WTC11 (cell line): ENCODE results near the gene TNIK. TPM values are rescaled to one million over a fixed set of nuclear protein-coding genes. Genes with fewer than 3 reads are reported as not detected.

Experiments used
- ATAC-seq: fragments of 200-7000 bp; cut with Tn5 transposase; 2 replicates; pipeline ENCODE4 v1.10.0; 2021; ENCODE audit warnings: mild to moderate bottlenecking, moderate library complexity
- CTCF ChIA-PET: fragments of 300-600 bp; sonication (Branson Sonifier 250); formaldehyde crosslinking; loops from one replicate; lab custom pipeline; 2021; ENCODE audit warnings: antibody characterized with exemption; lab: Charles Lee
- POLR2A ChIA-PET: fragments of 350-600 bp; sonication (Branson Sonifier 250); formaldehyde crosslinking; loops from one replicate; lab custom pipeline; 2021; ENCODE audit warnings: antibody characterized with exemption; lab: Charles Lee
- DNase-seq: peaks from one replicate; pipeline ENCODE4 v3.0.0; 2021; ENCODE audit warnings: low spot score
- H3K27ac Mint-ChIP-seq: 2 replicates; pipeline ENCODE4 v1.8.0; 2021; ENCODE audit warnings: mixed read lengths
- H3K27me3 Mint-ChIP-seq: 2 replicates; pipeline ENCODE4 v1.8.0; 2021; ENCODE audit warnings: low read depth, mild to moderate bottlenecking, moderate library complexity, mixed read lengths
- H3K36me3 Mint-ChIP-seq: 2 replicates; pipeline ENCODE4 v1.8.0; 2021; ENCODE audit warnings: mixed read lengths
- H3K4me1 Mint-ChIP-seq: 2 replicates; pipeline ENCODE4 v1.8.0; 2022; ENCODE audit warnings: mixed read lengths
- H3K4me3 Mint-ChIP-seq: 2 replicates; pipeline ENCODE4 v1.8.0; 2021; ENCODE audit warnings: mild to moderate bottlenecking, moderate library complexity, mixed read lengths
- H3K9me3 Mint-ChIP-seq: 2 replicates; pipeline ENCODE4 v1.8.0; 2021; ENCODE audit warnings: mixed read lengths
- CBFB ChIP-seq: sonication (generic); formaldehyde crosslinking; IDR thresholded peaks from 2 replicates; pipeline ENCODE4 v1.8.1; 2022; ENCODE audit warnings: mild to moderate bottlenecking, low read depth, missing genetic modification reagents
- ETV6 ChIP-seq: sonication (generic); formaldehyde crosslinking; IDR thresholded peaks from 2 replicates; pipeline ENCODE4 v1.8.1; 2022; ENCODE audit warnings: mild to moderate bottlenecking, missing genetic modification reagents
- FOXP1 ChIP-seq: sonication (generic); formaldehyde crosslinking; IDR thresholded peaks from 2 replicates; pipeline ENCODE4 v1.8.0; 2022; ENCODE audit warnings: missing genetic modification reagents, mild to moderate bottlenecking, moderate library complexity, borderline replicate concordance
- GRHL2 ChIP-seq: fragments of 250-450 bp; sonication (Bioruptor Pico); IDR thresholded peaks from 2 replicates; pipeline ENCODE4 v1.8.0; 2022; ENCODE audit warnings: mild to moderate bottlenecking, moderate library complexity; ENCODE audit not compliant: insufficient replicate concordance, severe bottlenecking
- GTF2I ChIP-seq: fragments of 250-450 bp; sonication (Bioruptor Pico); conservative IDR thresholded peaks from 2 replicates; pipeline ENCODE4 v1.4.0; 2021; ENCODE audit warnings: mild to moderate bottlenecking
- HMGXB4 ChIP-seq: sonication (generic); formaldehyde crosslinking; IDR thresholded peaks from 2 replicates; pipeline ENCODE4 v1.8.1; 2023; ENCODE audit warnings: mild to moderate bottlenecking, moderate library complexity, missing genetic modification reagents
- JUN ChIP-seq: sonication (generic); formaldehyde crosslinking; IDR thresholded peaks from 2 replicates; pipeline ENCODE4 v1.8.0; 2023; ENCODE audit warnings: mild to moderate bottlenecking, missing genetic modification reagents
- PRRX2 ChIP-seq: fragments of 250-450 bp; sonication (Bioruptor Pico); IDR thresholded peaks from 2 replicates; pipeline ENCODE4 v1.8.0; 2021; ENCODE audit warnings: mild to moderate bottlenecking
- TCF7 ChIP-seq: sonication (generic); formaldehyde crosslinking; IDR thresholded peaks from 2 replicates; pipeline ENCODE4 v1.8.0; 2022; ENCODE audit warnings: mild to moderate bottlenecking, low read depth, missing genetic modification reagents, moderate library complexity
- TEAD1 ChIP-seq: sonication (generic); formaldehyde crosslinking; IDR thresholded peaks from 2 replicates; pipeline ENCODE4 v1.8.0; 2022; ENCODE audit warnings: mild to moderate bottlenecking, missing genetic modification reagents
- TP53 ChIP-seq: sonication (generic); formaldehyde crosslinking; IDR thresholded peaks from 2 replicates; pipeline ENCODE4 v1.8.1; 2023; ENCODE audit warnings: mild to moderate bottlenecking, missing genetic modification reagents
- ZBTB43 ChIP-seq: sonication (generic); formaldehyde crosslinking; IDR thresholded peaks from 2 replicates; pipeline ENCODE4 v1.8.1; 2023; ENCODE audit warnings: mild to moderate bottlenecking, missing genetic modification reagents
- ZNF219 ChIP-seq: sonication (generic); formaldehyde crosslinking; IDR thresholded peaks from 2 replicates; pipeline ENCODE4 v1.8.0; 2023; ENCODE audit warnings: missing genetic modification reagents, mild to moderate bottlenecking, borderline replicate concordance
- ZNF317 ChIP-seq: sonication (generic); formaldehyde crosslinking; IDR thresholded peaks from 2 replicates; pipeline ENCODE4 v1.8.1; 2023; ENCODE audit warnings: low read depth, mild to moderate bottlenecking, moderate library complexity, missing genetic modification reagents, borderline replicate concordance
- ZNF671 ChIP-seq: fragments of 250-450 bp; sonication (Bioruptor Pico); IDR thresholded peaks from 2 replicates; pipeline ENCODE4 v1.8.0; 2021; ENCODE audit warnings: mild to moderate bottlenecking
- total RNA-seq: library from RNA; stranded (reverse); gene quantifications from 3 replicates; pipeline ENCODE4 v1.2.3, GENCODE V29; 2021
- TF ChIP-seq, protein P1 (sequence below): sonication (generic); formaldehyde crosslinking; IDR thresholded peaks from 2 replicates; pipeline ENCODE4 v1.8.0; 2022; ENCODE audit warnings: mild to moderate bottlenecking, missing genetic modification reagents
- TF ChIP-seq, protein P2 (sequence below): sonication (generic); formaldehyde crosslinking; IDR thresholded peaks from 2 replicates; pipeline ENCODE4 v1.8.1; 2022; ENCODE audit warnings: missing genetic modification reagents, borderline replicate concordance
- TF ChIP-seq, protein P3 (sequence below): sonication (generic); formaldehyde crosslinking; IDR thresholded peaks from 2 replicates; pipeline ENCODE4 v1.8.1; 2022; ENCODE audit warnings: mild to moderate bottlenecking, missing genetic modification reagents, moderate library complexity, borderline replicate concordance
- TF ChIP-seq, protein P4 (sequence below): sonication (generic); formaldehyde crosslinking; IDR thresholded peaks from 2 replicates; pipeline ENCODE4 v1.8.0; 2023; ENCODE audit warnings: missing genetic modification reagents
- TF ChIP-seq, protein P5 (sequence below): sonication (generic); formaldehyde crosslinking; IDR thresholded peaks from 2 replicates; pipeline ENCODE4 v1.8.0; 2023; ENCODE audit warnings: mild to moderate bottlenecking, missing genetic modification reagents

The TNIK gene
- total RNA-seq, 1 experiment from 2014 or later: 50.3 TPM

- H3K27me3 Mint-ChIP-seq: no peaks in the 10 kb centered on the region
- ChIA-PET CTCF (interaction anchor here (0.5 to 1.7 kb wide), 8 partner anchors 8 to 311 kb away, joined by 3 to 10 read pairs (median 3); no protein-coding TSS in a partner anchor), POLR2A (no interaction called here)
Observed at GRCh38 chr3:171461525-171461917, 1.3 kb upstream of the TNIK start.

DNA sequence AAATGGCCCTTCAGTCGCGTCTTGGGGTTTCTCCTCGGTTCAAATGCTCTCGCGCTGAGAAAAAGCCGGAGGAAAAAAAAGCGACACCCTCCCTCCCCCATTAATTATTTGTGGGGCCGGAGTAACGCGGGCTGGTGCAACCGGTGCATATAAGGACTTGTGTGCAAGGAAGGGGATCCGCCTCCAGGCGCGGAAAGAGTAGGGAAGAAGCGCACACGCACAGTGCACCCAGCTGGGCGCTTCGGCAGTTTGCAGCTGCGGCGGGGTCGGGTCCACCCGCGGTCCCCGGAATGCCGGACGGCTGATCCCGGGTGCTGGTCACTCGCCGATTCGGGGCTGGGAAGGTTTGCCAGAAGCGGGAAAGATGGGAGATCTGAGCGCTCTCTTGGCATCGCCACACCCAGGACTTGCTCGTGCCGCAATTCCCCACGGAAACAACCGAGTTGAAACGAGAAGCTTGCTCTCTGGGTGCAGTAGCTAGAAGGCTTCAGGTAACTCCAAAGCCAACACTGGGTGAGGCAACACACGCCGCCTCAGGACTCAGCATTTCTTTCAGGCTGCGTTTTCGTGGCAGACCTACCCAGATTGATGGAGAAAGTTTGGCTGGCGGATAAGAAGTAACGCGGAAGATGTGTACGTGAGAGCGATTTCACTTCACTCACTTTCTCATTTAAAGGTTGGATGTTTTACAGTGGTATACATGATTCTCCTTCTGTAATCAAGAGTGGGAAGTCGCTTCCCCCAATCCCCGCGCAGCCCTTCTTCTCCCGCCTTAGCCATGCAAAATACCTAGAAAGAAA, 720 bp upstream of the TNIK start:
- Mint-ChIP-seq H3K27ac (peak overlapping the region; percentile 82), H3K27me3 (no peaks in the 10 kb centered on the region), H3K4me1 (peaks cover 33% of the 10 kb centered on the region), H3K4me3 (peak overlapping the region; percentile 95), H3K36me3 (peaks cover 7% of the 10 kb centered on the region; the same call in 1 of the 2 replicates), H3K9me3 (peaks cover 7% of the 10 kb centered on the region)
- ChIA-PET POLR2A (no interaction called here), CTCF (interaction anchor here (0.6 to 1.7 kb wide), 10 partner anchors 7 to 312 kb away, joined by 3 to 10 read pairs (median 3); no protein-coding TSS in a partner anchor)
- DNase-seq (peak; percentile 57), ATAC-seq (peak; percentile 30)
- TF ChIP-seq TCF7 (CRISPR knock-in tag) (0 out of 2 replicates have a peak, but pooled peaks have one; percentile 33), ZNF219 (no peak), ETV6 (CRISPR knock-in tag) (0 out of 2 replicates have a peak, but pooled peaks have one; percentile 24), GRHL2 (no peak), TEAD1 (0 out of 2 replicates have a peak, but pooled peaks have one; percentile 2), CBFB (CRISPR knock-in tag) (no peak), PRRX2 (no peak), JUN (CRISPR knock-in tag) (no peak), TP53 (CRISPR knock-in tag) (no peak), ZBTB43 (CRISPR knock-in tag) (peak; percentile 68; the same call in 1 of the 2 replicates), HMGXB4 (CRISPR knock-in tag) (peak; percentile 1)
- TF ChIP-seq, protein P1, sequence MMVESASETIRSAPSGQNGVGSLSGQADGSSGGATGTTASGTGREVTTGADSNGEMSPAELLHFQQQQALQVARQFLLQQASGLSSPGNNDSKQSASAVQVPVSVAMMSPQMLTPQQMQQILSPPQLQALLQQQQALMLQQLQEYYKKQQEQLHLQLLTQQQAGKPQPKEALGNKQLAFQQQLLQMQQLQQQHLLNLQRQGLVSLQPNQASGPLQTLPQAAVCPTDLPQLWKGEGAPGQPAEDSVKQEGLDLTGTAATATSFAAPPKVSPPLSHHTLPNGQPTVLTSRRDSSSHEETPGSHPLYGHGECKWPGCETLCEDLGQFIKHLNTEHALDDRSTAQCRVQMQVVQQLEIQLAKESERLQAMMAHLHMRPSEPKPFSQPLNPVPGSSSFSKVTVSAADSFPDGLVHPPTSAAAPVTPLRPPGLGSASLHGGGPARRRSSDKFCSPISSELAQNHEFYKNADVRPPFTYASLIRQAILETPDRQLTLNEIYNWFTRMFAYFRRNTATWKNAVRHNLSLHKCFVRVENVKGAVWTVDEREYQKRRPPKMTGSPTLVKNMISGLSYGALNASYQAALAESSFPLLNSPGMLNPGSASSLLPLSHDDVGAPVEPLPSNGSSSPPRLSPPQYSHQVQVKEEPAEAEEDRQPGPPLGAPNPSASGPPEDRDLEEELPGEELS: no peak

More at GRCh38 chr3:171461525-171461917, 1.3 kb upstream of the TNIK start:
- H3K4me3 Mint-ChIP-seq: peak overlapping the region; percentile 95
- no peak overlapping the region for H3K27ac Mint-ChIP-seq
- TF ChIP-seq, protein P2, sequence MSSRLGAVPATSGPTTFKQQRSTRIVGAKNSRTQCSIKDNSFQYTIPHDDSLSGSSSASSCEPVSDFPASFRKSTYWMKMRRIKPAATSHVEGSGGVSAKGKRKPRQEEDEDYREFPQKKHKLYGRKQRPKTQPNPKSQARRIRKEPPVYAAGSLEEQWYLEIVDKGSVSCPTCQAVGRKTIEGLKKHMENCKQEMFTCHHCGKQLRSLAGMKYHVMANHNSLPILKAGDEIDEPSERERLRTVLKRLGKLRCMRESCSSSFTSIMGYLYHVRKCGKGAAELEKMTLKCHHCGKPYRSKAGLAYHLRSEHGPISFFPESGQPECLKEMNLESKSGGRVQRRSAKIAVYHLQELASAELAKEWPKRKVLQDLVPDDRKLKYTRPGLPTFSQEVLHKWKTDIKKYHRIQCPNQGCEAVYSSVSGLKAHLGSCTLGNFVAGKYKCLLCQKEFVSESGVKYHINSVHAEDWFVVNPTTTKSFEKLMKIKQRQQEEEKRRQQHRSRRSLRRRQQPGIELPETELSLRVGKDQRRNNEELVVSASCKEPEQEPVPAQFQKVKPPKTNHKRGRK (CRISPR knock-in tag): no peak
- TF ChIP-seq, protein P3, sequence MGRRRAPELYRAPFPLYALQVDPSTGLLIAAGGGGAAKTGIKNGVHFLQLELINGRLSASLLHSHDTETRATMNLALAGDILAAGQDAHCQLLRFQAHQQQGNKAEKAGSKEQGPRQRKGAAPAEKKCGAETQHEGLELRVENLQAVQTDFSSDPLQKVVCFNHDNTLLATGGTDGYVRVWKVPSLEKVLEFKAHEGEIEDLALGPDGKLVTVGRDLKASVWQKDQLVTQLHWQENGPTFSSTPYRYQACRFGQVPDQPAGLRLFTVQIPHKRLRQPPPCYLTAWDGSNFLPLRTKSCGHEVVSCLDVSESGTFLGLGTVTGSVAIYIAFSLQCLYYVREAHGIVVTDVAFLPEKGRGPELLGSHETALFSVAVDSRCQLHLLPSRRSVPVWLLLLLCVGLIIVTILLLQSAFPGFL (CRISPR knock-in tag): no peak
- TF ChIP-seq FOXP1 (CRISPR knock-in tag) (no peak), GTF2I (CRISPR knock-in tag) (no peak), JUN (CRISPR knock-in tag) (no peak), ZNF317 (CRISPR knock-in tag) (no peak), ZNF671 (CRISPR knock-in tag) (no peak)
- TF ChIP-seq, protein P4, sequence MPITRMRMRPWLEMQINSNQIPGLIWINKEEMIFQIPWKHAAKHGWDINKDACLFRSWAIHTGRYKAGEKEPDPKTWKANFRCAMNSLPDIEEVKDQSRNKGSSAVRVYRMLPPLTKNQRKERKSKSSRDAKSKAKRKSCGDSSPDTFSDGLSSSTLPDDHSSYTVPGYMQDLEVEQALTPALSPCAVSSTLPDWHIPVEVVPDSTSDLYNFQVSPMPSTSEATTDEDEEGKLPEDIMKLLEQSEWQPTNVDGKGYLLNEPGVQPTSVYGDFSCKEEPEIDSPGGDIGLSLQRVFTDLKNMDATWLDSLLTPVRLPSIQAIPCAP (CRISPR knock-in tag): no peak
- TF ChIP-seq, protein P5, sequence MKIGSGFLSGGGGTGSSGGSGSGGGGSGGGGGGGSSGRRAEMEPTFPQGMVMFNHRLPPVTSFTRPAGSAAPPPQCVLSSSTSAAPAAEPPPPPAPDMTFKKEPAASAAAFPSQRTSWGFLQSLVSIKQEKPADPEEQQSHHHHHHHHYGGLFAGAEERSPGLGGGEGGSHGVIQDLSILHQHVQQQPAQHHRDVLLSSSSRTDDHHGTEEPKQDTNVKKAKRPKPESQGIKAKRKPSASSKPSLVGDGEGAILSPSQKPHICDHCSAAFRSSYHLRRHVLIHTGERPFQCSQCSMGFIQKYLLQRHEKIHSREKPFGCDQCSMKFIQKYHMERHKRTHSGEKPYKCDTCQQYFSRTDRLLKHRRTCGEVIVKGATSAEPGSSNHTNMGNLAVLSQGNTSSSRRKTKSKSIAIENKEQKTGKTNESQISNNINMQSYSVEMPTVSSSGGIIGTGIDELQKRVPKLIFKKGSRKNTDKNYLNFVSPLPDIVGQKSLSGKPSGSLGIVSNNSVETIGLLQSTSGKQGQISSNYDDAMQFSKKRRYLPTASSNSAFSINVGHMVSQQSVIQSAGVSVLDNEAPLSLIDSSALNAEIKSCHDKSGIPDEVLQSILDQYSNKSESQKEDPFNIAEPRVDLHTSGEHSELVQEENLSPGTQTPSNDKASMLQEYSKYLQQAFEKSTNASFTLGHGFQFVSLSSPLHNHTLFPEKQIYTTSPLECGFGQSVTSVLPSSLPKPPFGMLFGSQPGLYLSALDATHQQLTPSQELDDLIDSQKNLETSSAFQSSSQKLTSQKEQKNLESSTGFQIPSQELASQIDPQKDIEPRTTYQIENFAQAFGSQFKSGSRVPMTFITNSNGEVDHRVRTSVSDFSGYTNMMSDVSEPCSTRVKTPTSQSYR (CRISPR knock-in tag): no peak
- DNase-seq: no peak
- peaks cover 8% of the 10 kb centered on the region for H3K9me3 Mint-ChIP-seq
- ATAC-seq: no peak
- peaks cover 7% of the 10 kb centered on the region; the same call in 1 of the 2 replicates for H3K36me3 Mint-ChIP-seq
- H3K4me1 Mint-ChIP-seq: peaks cover 33% of the 10 kb centered on the region
